DND-41 (cell line): Measurements from ENCODE around the gene S100A9.
A peak's percentile ranks its signal among the peaks of the same experiment; 100 is the strongest.
"Not testable (repeated sequence)": the region's sequence is repeated elsewhere in the genome, so short reads cannot be mapped to it uniquely, and the experiment has no call there.

Experiments
- ATAC-seq: fragments of 200-7000 bp; cut with Tn5 transposase; 3 replicates; pipeline ENCODE4 v1.9.1; 2021; ENCODE audit warnings: low read depth; ENCODE audit not compliant: insufficient read depth
- DNase-seq: peaks from one replicate; pipeline ENCODE4 v3.0.0-alpha.2; 2020
- H2AFZ ChIP-seq: 2 replicates; pipeline ENCODE4 v1.6.0; 2012; ENCODE audit warnings: low read depth, low read length
- H3K27ac ChIP-seq: 2 replicates; pipeline ENCODE4 v1.5.1; 2012; ENCODE audit warnings: low read length, inconsistent platforms
- H3K27me3 ChIP-seq: fragments of 200-600 bp; sonication (generic); 2 replicates; pipeline ENCODE4 v1.6.0; 2012; ENCODE audit warnings: low read length, mild to moderate bottlenecking, inconsistent platforms; ENCODE audit not compliant: insufficient read depth, poor library complexity
- H3K36me3 ChIP-seq: 2 replicates; pipeline ENCODE4 v1.5.1; 2012; ENCODE audit warnings: low read length, inconsistent platforms; ENCODE audit not compliant: insufficient read depth
- H3K4me1 ChIP-seq: 2 replicates; pipeline ENCODE4 v1.5.1; 2012; ENCODE audit warnings: mild to moderate bottlenecking, low read length; ENCODE audit not compliant: insufficient read depth
- H3K4me2 ChIP-seq: 2 replicates; pipeline ENCODE4 v1.6.0; 2012; ENCODE audit warnings: mild to moderate bottlenecking, moderate library complexity, low read length, inconsistent platforms; ENCODE audit not compliant: insufficient read depth
- H3K4me3 ChIP-seq, 2 experiments: fragments of 200-600 bp in 1 of 2; shearing (Covaris generic) in 1 of 2; 2 replicates each; pipeline ENCODE4 v1.5.1; 2012 to 2016; ENCODE audit warnings: inconsistent platforms in 2 of 2, low read length in 2 of 2, mild to moderate bottlenecking in 2 of 2, low read depth in 1 of 2, moderate library complexity in 1 of 2
- H3K79me2 ChIP-seq: 2 replicates; pipeline ENCODE4 v1.6.0; 2012; ENCODE audit warnings: low read length, inconsistent platforms; ENCODE audit not compliant: insufficient read depth
- H3K9ac ChIP-seq: 2 replicates; pipeline ENCODE4 v1.6.0; 2012; ENCODE audit warnings: low read depth, mild to moderate bottlenecking, inconsistent platforms, low read length, moderate library complexity
- H3K9me3 ChIP-seq: 2 replicates; pipeline ENCODE4 v1.5.1; 2012; ENCODE audit warnings: low read length, moderate library complexity, mild to moderate bottlenecking, inconsistent platforms; ENCODE audit not compliant: insufficient read depth, severe bottlenecking
- H4K20me1 ChIP-seq: 2 replicates; pipeline ENCODE4 v1.6.0; 2012; ENCODE audit warnings: low read length; ENCODE audit not compliant: insufficient read depth
- EZH2 ChIP-seq: IDR thresholded peaks from 3 replicates; pipeline ENCODE4 v1.6.1; 2012; ENCODE audit warnings: borderline replicate concordance, low read depth, mild to moderate bottlenecking, moderate library complexity, low read length, inconsistent platforms; ENCODE audit not compliant: severe bottlenecking
- TF ChIP-seq, protein P1 (sequence below): IDR thresholded peaks from 2 replicates; pipeline ENCODE4 v1.5.1; 2012; ENCODE audit warnings: borderline replicate concordance, low read length, moderate library complexity, mild to moderate bottlenecking; ENCODE audit not compliant: poor library complexity, severe bottlenecking; ENCODE audit errors: extremely low read depth

Gene S100A9

GRCh38 chr1:153404768-153405167 is 47.1 kb downstream of the S100A9 start:
- no peaks in the 10 kb centered on the region for H3K36me3 ChIP-seq
- H3K27ac ChIP-seq, result no peak overlapping the region
- peak; percentile 46 for DNase-seq
- H4K20me1 ChIP-seq, result no peaks in the 10 kb centered on the region
- no peaks in the 10 kb centered on the region for H3K79me2 ChIP-seq
- ATAC-seq, result no peak
- TF ChIP-seq EZH2, result no peak
- TF ChIP-seq, protein P1, sequence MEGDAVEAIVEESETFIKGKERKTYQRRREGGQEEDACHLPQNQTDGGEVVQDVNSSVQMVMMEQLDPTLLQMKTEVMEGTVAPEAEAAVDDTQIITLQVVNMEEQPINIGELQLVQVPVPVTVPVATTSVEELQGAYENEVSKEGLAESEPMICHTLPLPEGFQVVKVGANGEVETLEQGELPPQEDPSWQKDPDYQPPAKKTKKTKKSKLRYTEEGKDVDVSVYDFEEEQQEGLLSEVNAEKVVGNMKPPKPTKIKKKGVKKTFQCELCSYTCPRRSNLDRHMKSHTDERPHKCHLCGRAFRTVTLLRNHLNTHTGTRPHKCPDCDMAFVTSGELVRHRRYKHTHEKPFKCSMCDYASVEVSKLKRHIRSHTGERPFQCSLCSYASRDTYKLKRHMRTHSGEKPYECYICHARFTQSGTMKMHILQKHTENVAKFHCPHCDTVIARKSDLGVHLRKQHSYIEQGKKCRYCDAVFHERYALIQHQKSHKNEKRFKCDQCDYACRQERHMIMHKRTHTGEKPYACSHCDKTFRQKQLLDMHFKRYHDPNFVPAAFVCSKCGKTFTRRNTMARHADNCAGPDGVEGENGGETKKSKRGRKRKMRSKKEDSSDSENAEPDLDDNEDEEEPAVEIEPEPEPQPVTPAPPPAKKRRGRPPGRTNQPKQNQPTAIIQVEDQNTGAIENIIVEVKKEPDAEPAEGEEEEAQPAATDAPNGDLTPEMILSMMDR, result peak; percentile 66
- no peak overlapping the region for H3K4me2 ChIP-seq
- H3K4me3 ChIP-seq, result no peak overlapping the region
- no peak overlapping the region for H2AFZ ChIP-seq
- no peaks in the 10 kb centered on the region for H3K4me1 ChIP-seq
- no peak overlapping the region for H3K9ac ChIP-seq
- H3K9me3 ChIP-seq, result no peaks in the 10 kb centered on the region
- H3K27me3 ChIP-seq, result no peaks in the 10 kb centered on the region

DNA sequence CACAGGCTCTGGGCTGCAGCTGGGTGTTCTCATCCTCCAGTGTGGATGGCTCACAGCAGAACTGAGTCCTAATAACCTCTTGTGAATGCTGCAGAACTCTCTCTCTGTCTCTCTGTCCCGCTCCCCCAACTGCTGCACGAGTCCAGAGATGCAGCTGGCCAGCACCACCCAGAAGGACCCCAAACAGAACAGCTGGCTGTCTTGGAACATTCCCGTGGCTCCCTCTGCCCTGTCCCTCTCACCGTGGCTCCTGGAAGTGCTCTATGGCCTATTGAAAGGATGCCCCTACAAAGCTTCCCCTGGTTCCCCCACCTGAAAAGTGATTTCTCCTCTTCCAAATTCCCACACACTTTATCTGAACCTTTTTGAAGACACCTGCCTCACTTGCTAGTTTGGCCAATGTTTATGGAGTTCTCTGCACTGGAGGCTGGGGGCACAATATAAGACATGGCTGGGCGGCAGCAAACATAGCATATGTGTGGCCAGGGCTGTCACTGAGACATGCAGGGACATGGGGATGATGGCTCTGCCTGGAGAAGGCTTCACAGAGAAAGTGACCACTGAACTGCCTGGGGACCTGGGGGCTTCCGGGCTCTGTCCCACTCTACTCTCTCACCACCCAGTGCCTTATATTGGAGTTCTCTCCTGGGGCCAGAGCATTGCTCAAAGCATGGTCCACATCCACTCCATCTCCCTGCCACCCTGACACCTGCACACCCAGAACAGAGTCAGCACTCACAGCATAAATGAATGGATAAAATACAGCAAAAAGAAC is 48.4 kb downstream of the S100A9 start:
- not testable (repeated sequence) for H2AFZ ChIP-seq, DNase-seq, H3K79me2 ChIP-seq, H3K36me3 ChIP-seq, H3K4me1 ChIP-seq, H4K20me1 ChIP-seq, ATAC-seq, H3K9ac ChIP-seq, H3K9me3 ChIP-seq, H3K27ac ChIP-seq, H3K4me3 ChIP-seq, H3K27me3 ChIP-seq, H3K4me2 ChIP-seq

DNA sequence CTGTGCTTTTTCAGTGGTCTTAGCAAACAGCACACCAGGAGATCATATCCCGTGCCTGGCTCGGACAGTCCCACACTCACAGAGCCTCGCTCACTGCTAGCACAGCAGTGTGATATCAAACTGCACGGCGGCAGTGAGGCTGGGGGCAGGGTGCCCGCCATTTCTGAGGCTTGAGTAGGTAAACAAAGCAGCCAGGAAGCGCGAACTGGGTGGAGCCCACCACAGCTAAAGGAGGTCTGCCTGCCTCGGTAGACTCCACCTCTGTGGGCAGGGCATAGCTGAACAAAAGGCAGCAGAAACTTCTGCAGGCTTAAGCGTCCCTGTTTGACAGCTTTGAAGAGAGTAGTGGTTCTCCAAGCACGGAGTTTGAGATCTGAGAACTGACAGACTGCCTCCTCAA is 49.6 kb downstream of the S100A9 start:
- not testable (repeated sequence) for H3K27ac ChIP-seq, H3K9me3 ChIP-seq, H3K36me3 ChIP-seq, H2AFZ ChIP-seq, DNase-seq, H3K79me2 ChIP-seq, H3K4me2 ChIP-seq, H3K9ac ChIP-seq, H4K20me1 ChIP-seq, ATAC-seq, H3K4me1 ChIP-seq, H3K4me3 ChIP-seq, H3K27me3 ChIP-seq
